Ishikawa (cell line): ENCODE data around the gene CFAP53.

Source experiments
- CEBPB ChIP-seq: IDR thresholded peaks from 2 replicates; pipeline ENCODE4 v1.6.1; 2012
- RAD21 ChIP-seq: IDR thresholded peaks from 2 replicates; pipeline ENCODE4 v1.6.1; 2012; ENCODE audit warnings: low read depth
- REST ChIP-seq: IDR thresholded peaks from 2 replicates; pipeline ENCODE4 v1.6.1; 2012; ENCODE audit warnings: low read depth, mild to moderate bottlenecking

- TF ChIP-seq REST (no peak), CEBPB (no peak), RAD21 (no peak)
Observed at GRCh38 chr18:50268022-50268747, 1.9 kb upstream of the CFAP53 start.
